NCI-H1092 (cell line): ENCODE data around the gene FMNL2.
"Not testable (repeated sequence)": the region's sequence is repeated elsewhere in the genome, so short reads cannot be mapped to it uniquely, and the experiment has no call there.

Experiments
- DNase-seq: peaks from one replicate; lab custom pipeline; 2025; lab: John Stamatoyannopoulos, UW

The FMNL2 gene

DNA sequence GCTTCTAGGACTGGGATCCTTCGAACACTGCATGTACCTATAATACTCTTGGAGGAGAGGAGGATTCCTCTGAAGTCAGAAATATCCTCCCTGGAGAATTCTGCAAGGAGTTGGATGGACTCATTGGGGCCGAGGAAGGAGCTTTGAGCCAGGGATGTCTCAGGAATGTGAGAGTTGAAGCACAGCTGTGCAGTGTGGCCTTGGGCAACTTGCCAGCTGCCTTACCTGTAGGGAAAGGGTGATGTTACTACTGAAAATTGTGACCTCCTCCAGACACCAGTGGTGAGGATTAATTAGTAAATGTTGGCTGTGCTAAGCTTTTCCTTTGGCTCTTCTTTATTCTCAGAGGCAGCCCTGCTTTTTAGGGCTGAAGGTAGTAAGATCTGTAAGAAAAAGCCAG is 41.4 kb downstream of the FMNL2 start:
- DNase-seq, result no peak

DNA sequence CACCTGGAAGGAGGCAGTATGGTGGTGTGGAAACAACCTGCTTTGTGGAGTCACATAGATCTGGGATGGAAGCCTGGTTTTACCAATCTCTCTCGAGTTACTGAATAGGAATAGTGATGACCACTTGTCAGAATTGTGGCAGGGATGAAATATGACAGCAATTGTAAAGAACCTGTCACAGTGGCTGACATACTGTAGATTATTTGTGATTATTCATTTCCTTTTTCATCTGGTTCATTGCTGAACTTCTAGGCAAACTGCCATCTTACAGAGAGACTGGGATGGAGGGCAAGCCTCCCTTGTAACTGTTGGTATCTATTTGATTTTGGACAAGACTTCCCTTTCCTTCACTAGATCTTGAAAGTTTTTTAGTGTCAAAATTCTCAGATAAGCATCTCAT is 42.0 kb downstream of the FMNL2 start:
- no peak for DNase-seq

DNA sequence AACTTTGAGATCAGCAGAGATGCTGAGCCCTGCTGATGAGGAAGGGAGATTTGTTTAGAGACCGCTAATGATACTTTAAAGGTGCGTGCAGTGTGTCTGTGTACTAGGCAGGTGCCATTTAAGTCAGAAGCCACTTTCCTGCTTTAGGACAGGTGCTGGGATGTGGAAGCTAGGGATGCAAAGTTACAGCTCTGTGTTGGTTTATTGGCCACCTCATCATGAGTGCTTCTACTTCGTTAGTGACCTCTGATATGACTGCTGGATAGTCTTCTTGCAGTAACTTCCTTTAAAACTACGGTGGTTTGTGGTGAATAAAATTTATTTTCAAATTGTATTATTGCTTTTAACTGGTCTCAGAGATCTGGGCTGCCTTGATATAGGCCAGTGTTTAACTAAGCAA is 44.1 kb downstream of the FMNL2 start:
- DNase-seq, result no peak

DNA sequence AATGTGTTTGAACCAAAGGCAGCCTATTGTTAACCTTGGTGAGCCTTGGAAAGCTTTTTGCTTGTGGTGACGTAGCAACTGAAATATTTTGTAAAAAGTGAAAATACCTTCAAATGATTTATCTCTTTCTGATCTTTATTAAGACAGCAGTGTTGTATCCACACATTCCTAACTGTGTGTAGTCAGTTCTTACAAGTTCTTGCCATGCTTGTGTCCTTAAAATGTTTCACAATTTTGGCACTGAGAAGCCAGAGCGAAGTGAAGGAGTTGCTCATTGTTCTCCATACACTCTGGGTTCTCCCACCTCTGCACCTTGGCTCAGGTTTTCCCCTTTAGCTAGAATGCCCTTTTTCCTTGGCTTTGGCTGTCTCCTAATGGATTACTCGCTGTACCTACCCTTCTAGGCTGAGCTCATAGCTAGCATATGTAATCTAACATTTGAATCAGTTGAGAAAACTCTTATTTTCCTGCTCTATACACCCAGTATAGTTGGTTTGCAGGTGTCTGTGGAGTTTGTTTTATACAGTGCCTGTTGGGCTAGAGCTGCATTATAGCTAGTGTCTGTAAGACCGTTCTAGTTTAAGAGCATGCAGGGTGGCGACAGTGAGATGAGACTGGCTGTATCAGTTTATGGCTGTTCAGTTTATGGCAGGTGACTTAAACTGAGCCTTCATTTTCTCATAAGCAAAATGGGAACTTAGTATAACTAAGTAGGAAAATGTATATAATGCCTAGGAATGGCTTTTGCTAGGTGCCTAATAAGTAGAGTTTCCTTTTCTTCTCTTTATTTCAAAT is 45.5 kb downstream of the FMNL2 start:
- DNase-seq, result no peak

DNA sequence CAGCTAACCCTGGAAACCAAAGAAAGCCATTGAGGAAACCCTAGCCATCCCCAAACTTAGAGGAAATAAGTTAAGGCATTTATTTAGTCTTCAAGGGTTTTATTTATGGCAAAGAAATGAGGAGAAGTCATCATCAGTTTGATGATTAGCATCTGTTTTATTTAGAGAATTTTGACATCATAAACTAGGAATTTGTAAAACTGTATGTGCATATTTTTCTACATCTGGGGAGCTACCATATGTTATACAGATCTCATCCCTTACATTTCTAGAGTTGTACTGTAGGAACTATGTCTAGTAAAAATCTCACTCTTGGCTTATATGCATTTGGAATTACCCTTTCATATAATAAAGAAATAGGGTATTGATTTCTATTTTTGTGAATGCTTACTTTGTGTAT is 48.7 kb downstream of the FMNL2 start:
- DNase-seq, result no peak

- no peak for DNase-seq
These were observed 50.0 kb downstream of the FMNL2 start for GRCh38 chr2:152384992-152385391.

GRCh38 chr2:152385650-152386049 is 50.7 kb downstream of the FMNL2 start:
- no peak for DNase-seq

GRCh38 chr2:152386266-152386665 is 51.3 kb downstream of the FMNL2 start:
- no peak for DNase-seq

DNA sequence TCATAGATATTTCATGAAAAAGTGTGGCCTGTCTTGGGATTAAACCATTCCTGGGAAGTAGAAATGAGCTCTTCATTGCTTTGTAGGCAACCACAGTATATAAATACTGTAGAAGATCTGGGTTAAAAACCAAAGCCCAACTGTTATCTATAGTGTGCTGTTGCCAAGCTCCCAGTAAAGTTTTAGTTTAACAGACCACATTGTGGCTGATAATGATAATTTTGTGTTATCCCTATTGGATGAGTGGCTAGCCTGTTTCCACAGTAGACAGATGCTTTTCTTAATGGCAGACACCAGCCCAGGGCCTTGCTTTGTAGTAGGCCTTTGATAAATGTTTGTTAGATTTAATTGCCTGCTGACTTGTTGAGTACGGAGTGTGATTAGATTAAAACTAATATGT is 52.1 kb downstream of the FMNL2 start:
- DNase-seq, result no peak

DNA sequence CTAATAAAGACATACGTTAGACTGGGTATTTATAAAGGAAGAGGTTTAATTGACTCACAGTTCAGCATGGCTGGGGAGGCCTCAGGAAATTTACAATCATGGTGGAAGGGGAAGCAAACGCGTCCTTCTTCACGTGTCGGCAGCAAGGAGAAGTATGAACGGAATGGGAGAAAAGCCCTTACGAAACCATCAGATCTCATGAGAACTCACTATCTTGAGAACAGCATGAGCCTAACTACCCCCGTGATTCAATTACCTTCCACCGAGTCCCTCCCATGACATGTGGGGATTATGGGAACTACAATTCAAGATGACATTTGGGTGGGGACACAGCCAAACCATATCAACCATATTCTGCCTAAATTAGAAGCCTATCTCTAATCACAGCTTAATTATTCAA is 53.3 kb downstream of the FMNL2 start:
- DNase-seq, result not testable (repeated sequence)

DNA sequence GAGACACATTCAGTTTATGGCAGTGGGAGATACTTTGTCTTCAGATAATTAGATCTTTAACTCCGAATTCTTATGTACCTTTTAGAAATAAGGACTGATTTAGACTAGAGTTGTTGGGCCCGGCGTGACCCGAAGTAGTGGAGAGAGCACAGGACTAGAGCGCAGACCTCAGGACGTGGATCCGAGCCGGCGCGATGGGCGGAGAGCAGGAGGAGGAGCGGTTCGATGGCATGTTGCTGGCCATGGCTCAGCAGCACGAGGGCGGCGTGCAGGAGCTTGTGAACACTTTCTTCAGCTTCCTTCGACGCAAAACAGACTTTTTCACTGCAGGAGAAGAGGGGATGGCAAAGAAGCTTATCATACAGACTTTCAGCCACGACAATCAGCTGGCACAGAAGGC is 54.5 kb downstream of the FMNL2 start:
- no peak for DNase-seq

- DNase-seq, result no peak
These were observed 55.9 kb downstream of the FMNL2 start for GRCh38 chr2:152390837-152391236.

DNA sequence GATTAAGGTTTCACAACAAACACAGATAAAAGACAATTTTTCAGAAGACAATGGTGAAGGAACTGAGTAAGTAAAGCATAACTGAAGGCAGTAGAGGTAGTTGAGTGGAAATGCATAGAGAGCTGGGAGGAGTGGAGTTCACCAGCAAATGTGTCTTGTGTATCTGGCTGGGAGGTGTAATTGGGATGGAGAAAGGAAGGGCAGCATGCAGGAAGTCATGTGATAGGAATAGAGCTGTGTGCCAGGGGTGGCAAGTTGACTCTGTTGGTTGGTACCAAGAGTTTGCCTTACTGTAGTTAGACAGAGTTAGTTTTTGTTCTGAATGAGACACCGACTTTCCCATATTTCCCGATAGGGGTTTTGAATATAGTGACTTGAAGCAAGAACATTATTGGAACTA is 56.3 kb downstream of the FMNL2 start:
- no peak for DNase-seq

GRCh38 chr2:152393377-152393776 is 58.4 kb downstream of the FMNL2 start:
- DNase-seq, result no peak

DNA sequence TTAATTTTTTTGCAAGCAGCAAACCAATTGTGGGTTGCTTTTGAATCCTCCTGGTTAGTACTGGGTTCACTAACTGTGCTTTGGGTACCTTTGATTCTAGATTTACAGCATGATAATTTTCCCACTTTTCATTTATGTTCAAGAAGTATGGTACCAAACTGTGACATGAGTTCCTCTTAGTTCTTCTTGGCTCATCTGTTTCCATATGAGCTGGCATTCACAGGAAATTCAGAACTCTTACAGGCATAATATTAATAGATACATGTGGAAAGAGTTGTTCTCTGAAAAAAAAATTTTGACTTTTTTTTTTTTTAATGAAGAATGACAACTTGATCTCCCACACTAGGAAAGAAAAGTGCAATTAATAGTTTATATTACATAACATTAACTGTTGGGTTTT is 59.4 kb downstream of the FMNL2 start:
- no peak for DNase-seq

GRCh38 chr2:152395103-152395502 is 60.1 kb downstream of the FMNL2 start:
- DNase-seq, result no peak

DNA sequence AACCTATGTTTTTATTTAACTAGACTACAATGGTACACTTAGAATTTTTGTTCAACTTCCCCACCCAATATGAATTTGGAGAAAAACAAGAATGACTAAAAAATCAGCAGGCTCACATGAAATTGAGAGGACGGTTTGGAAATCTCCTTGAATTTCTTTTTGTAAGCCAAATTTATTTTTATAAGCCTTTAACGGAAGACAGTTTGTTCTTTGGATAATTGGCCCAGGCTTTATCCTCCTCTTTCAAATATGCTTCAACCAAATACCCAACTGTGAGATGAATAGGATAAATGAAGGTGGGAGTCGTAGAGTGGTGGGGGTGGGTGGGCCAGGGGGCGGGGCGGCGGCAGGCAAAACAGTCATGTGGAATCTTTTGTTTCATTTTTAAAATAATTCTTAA is 60.6 kb downstream of the FMNL2 start:
- no peak for DNase-seq

GRCh38 chr2:152396051-152396511 is 61.1 kb downstream of the FMNL2 start:
- no peak for DNase-seq

DNA sequence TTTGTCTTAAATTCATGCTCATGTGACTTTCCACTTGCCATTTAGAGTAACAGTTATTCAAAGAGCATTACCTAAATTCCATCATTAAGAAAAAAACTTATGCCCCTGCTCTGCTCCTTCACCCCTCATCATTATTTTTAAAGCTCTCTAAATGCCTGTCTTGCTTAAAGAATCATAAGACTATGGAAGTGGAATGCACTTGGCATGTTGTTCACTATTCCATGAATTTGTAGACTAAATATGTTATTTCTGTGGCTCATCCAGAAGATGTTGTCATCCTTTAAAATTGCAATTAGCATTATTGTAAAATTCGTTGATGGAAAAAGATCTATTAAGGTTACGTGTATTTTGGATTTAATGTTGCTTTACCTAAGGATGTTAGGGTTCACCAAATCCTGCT is 61.8 kb downstream of the FMNL2 start:
- no peak for DNase-seq

DNA sequence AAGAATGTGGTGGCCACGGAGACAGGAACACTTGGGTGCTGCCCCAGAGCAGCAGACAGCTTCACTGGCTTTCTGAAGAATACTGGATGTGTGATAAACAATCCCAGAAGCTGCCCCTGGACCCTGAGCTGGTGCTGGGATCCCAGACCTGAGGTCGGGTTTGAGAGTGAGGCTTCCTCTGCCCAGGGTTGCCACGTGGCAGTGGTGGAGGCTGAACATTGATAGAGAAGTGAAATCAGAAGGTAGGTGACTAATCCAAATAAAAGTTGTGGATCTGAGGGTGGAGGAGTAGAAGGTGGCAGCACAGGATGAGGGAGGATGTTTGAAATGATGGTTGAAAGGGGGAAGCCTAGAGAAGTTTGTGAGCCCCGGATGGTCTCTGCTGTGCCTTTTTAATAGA is 64.0 kb downstream of the FMNL2 start:
- DNase-seq, result no peak

DNA sequence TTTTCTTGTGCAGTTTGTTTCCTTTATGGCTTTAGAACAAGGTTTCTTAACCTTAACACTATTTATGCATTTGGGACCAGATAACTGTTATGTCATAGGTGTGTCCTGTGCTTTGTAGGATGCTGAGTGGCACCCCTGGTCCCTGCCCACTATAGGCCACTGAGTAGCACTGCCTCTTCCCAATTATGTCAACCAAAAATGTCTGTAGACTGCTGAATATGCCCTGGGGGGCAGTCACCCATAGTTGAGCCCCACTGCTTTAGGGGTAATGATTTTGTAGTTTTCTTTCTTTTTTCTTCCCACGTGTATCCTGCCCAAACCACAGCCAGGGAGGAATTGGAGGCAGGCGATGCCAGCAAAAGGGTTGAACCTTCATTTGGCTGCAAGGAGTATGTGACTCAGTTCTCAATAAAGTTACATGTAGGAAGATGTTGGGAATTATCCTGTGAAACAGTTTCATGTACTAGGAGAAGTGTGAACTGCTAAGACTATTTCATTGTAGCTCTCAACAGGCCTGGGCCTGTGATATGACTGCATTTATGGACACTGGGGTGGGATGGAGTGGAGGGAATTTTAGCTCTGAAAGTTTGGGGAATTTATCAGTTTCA is 65.7 kb downstream of the FMNL2 start:
- no peak for DNase-seq

GRCh38 chr2:152402780-152403759 is 68.1 kb downstream of the FMNL2 start:
- no peak for DNase-seq
